Measurements from ENCODE around the gene ESYT1.
"Not testable (repeated sequence)": the region's sequence is repeated elsewhere in the genome, so short reads cannot be mapped to it uniquely, and the experiment has no call there.

The ESYT1 gene

DNA sequence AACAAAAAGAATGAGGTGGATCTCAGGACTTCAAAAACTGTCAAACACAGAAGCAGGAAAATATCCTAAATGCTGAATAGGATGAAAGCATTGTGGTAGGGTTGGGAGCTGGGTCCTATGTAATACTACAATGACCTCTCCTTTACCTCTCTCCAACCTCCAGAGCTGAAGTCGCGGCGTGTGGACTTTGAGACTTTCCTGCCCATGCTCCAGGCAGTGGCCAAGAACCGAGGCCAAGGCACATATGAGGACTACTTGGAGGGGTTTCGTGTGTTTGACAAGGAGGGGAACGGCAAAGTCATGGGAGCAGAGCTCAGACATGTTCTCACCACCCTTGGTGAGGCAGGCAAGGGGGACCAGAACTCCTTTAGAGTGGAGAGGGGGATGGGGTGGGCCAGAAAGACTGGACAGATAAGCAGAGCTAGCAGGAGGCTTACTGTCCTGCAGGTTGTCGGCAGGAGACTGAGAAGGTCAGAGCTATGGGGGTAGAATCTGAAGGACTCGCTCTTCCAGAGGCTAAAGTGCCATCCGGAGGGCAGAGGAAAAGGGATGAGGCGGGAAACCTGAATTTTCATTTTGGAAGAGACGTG lies 27.3 kb downstream of the ESYT1 start:
- no peak for DNase-seq (ENCODE audit: low read depth in 1 of 2, low spot score in 1 of 2)

DNA sequence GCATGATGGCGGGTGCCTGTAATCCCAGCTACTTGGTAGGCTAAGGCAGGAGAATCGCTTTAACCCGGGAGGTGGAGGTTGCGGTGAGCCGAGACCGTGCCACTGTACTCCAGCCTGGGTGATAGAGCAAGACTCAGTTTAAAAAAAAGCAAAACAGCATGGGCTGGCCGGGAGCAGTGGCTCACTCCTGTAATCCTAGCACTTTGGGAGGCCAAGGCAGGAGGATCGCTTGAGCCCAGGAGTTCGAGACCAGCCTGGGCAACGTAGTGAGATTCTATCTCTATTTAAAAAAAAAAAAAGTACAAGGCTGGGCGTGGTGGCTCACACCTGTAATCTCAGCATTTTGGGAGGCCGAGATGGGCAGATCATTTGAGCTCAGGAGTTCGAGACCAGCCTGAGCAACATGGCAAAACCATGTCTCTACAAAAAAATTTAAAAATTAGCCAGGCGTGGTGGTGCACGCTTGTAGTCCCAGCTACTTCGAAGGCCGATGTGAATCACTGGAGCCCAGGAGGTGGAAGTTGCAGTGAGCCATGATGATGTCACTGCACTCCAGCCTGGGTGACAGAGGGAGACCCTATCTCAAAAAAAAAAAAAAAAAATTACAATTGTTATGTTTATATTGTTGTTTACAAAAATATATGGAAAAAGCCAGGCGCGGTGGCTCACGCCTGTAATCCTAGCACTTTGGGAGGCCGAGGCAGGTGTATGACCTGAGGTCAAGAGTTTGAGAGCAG lies 28.6 kb downstream of the ESYT1 start:
- DNase-seq (ENCODE audit: low read depth in 1 of 2, low spot score in 1 of 2) = not testable (repeated sequence)

DNA sequence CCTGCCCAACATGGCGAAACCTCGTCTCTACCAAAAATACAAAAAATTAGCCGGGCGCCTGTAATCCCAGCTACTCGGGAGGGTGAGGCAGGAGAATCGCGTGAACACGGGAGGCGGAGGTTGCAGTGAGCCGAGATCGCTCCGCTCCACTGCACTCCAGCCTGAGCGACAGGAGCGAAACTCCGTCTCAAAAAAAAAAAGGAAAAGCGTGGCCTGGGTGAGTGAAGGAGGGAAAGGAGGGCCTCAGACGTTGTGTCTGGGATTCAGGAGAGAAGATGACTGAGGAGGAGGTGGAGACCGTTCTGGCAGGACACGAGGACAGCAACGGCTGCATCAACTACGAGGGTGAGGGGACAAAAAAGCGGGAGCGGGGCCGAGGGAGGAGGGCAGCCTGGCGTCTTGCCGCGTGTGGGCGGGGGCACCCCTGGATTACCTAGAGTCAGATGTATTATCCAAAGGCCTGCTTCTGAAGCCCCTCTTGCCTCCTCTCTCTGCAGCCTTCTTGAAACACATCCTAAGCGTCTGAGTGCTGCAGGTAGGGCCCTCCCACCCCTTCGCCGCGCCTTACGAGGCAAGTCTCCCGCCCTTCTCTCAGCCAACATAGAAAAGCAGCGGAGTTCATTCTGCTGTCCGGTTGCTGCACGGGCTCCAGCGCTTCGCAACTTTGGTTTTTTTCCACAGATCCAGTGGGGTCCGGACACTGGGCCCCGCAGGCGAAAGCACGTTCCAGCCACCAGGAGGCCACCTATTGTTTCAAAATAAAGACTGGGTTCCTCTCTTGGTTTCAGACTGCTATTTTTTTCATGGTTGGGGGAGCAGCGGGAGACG lies 29.3 kb downstream of the ESYT1 start:
- peak; percentile 23 to 32 for DNase-seq (ENCODE audit: low read depth in 1 of 2, low spot score in 1 of 2)

DNA sequence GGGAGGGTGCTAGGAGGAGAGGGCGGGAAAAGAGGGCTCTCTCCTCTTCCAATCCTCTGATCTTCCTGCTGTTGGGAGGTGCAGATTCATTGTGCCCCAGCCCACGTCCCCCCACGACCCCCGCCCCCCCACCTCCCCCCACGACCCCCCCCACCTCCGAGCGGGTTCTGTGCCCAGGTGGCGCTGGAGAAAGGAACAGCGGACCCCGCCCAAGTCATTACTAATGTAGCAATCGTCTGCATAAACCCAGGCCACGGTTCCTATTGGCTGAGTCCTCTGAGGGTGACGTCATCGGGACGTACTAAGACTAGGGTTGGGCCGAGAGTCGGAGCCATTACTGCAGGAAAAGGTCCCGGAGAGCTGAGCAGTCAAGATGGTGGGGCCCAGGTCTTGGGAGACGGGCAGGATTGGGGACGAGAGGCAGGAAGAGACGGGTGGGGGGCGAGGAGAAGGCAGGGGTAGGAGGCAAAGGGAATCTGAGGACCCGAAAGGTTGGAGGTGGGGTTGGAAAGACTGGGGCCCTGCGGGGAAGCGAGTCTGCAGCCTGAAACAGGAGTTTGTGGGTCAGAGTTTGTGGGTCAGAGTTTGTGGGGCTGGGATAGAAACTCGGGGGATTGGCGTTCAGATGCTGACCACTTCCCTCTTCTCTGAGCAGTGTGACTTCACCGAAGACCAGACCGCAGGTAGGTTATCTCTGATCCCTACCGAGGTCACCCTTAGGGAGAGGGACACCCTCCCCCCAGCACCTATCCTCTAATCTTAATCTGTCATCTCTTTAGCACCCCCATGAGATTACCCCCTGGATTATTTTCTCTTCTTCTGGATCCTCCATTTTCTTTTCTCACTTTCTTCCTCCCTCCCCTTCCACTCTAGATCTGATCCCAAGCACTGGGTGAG lies 30.2 kb downstream of the ESYT1 start, which contains the start of gene MYL6:
TSS of gene MYL6 (plus strand) at position 331 of the 897 bp plus-strand sequence. CDS start at position 374, 43 bp downstream.
- DNase-seq (ENCODE audit: low read depth in 1 of 2, low spot score in 1 of 2) = peak; percentile 68 to 83

DNA sequence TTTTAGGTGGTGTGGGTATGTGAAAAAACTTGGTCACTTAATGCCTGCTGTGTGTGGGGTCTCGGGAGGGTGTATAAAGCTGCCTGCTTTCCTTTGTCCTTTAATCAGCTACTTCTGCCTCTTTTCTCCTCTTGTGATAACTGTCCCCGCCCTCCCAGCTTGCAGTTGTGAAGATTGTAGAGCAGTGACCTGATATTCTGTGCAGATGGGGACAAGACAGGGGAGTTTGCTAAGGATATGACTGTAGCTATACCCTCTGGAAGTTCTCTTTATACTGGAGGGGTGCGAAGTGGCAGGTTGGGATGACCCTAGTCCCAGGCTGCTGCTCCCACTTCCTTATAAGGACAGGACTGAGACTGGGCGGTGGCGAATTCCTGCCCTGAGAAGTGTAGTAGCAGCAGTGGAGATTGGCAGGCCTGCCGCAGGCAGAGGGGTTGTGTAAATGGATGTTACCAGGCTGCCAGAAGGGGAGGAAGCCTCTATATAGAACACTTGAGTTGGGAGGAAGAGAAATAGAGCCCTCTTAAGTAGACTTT lies 30.9 kb downstream of the ESYT1 start:
- DNase-seq (ENCODE audit: low read depth in 1 of 2, low spot score in 1 of 2) = no peak

DNA sequence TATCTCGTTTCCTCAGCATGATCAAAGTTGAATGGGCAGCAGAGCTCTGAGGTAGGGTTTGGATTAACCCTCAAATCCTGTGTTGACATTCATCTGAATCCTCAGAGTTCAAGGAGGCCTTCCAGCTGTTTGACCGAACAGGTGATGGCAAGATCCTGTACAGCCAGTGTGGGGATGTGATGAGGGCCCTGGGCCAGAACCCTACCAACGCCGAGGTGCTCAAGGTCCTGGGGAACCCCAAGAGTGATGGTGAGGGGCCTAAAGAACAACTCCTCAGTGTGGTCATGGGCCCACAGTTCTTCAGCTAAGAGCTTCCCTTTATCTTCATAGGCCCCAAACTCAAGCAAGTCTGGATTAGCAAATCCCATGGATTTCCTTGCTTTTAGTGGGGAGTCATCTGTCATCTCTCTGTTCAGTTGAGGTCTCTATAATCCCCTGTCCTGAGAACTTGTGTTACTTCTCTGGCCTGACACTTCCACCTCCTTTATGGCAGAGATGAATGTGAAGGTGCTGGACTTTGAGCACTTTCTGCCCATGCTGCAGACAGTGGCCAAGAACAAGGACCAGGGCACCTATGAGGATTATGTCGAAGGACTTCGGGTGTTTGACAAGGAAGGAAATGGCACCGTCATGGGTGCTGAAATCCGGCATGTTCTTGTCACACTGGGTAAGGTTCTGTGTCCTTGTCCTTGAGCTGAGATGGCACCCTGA lies 31.6 kb downstream of the ESYT1 start:
- DNase-seq (ENCODE audit: low read depth in 1 of 2, low spot score in 1 of 2) = no peak

DNA sequence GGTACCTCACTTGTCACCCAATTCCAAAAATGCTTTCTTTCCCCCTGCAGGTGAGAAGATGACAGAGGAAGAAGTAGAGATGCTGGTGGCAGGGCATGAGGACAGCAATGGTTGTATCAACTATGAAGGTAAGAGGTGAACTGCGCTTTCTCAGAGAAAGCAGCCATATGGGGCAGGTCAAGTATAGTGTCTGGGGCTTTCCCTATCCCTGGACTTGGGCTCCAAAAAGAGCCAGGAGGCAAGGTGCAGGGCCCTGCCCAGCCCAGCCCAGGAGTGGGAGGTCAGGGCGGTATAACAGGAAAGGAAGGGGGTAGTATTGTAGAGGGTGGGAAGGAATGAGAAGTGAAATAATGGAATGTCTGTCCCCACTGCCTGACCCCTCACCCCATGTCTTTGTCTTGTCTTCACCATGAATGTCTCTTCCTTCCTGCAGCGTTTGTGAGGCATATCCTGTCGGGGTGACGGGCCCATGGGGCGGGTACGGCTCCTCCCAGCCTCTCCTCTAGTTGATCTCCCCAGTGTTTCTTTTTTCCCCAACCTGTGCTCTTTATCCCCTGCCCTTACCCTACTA lies 32.2 kb downstream of the ESYT1 start:
- peak; percentile 23 to 33 for DNase-seq (ENCODE audit: low read depth in 1 of 2, low spot score in 1 of 2)

DNA sequence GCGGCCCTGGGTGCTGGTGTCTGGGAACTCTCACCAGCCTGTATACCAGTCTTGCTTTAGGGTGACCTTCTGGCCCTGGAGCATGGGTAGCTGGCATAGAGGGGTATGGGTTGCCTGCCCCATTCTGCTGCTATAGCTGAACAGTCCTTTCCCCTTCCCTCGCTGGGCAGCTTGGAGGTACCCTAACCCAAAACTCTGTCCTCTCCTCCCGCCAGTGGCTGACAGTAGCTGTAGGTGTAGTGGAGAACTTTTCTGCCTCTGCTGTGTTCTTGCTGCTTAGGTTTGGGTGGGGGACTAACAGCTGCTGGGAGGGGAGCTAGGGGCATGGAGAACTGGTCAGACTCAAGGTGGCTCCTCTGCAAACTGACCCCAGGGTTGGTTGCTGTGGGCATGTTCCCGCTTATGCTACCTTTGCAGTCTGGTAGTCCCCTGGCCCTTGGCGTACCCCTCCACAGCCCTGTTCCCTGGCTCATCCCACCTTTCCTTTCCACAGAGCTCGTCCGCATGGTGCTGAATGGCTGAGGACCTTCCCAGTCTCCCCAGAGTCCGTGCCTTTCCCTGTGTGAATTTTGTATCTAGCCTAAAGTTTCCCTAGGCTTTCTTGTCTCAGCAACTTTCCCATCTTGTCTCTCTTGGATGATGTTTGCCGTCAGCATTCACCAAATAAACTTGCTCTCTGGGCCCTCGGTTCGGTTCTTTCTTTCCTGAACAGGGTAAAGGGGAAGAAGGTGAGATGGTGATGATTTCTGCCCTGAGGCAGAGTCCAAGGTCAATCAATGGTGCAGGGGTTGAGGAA lies 33.0 kb downstream of the ESYT1 start:
- no peak for DNase-seq (ENCODE audit: low read depth in 1 of 2, low spot score in 1 of 2)

DNA sequence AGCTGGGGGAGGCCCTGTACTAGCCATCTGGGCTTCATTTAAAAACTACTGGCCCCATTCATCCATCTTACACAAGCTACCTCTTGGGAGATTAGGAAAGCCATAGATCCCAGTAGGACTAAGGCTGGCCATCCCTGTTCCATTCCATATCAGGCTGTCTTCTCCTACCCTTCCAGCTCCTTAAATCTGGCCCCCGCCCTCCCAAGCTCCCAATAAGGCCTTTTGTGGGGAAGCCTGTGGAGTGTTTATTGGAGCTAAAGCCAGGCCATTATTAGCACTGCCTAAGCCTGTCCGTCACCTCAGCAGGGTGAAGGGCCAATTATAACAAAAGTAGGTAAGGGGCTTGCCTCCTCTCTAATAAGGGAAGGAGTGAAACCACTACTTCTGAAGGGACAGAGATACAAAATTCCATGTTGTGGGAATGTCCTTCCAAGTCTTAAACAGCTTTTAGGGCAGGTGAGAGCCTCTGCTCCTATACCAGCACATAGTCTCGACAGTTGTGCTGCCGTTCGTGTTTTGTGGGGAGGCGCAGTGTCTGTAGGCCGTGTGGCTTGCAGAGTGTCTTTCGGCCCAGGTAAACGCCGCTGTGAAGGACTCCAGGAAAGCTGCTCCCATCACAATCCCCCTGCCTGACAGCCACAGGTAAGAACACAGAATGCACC lies 33.8 kb downstream of the ESYT1 start:
- DNase-seq (ENCODE audit: low read depth in 1 of 2, low spot score in 1 of 2) = no peak

DNA sequence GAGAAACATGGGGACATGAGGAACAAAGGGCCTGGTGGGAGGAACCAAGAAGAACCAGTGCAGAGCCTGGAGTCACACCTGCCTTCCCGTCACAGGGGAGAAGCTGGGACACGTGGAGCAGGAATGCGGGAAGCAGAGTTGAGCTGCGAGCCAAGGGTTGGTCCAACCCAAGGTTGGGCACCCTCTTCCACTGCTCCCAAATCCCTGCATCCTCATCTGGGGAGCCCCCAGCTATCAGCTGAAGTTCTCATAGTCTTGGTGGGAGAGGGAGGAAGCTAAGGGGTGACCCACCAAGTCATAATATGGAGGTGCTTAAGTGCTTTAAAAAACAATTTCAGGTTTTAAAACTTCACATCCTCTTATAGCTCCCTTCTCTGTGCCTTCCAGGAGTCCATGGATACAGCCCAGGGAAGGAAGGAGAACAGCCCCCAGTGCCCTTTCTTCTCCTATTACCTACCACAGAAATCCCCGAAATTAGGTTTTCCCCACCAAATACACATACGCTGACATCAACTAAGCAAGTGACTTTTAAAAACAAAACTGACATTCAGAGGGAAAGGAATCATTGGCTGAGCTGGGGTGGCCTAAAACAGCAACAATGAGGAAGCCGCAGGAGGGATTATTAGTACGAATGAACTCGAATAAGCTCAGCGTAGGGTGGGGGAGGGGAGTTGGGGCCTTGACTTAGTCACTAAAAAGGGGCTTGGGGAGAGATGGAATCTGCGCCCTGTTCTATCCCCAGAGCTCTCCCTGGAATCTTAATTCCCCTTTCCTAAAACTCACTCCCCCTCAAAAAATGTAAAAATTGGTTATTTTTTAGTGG lies 34.6 kb downstream of the ESYT1 start:
- DNase-seq (ENCODE audit: low read depth in 1 of 2, low spot score in 1 of 2) = no peak

DNA sequence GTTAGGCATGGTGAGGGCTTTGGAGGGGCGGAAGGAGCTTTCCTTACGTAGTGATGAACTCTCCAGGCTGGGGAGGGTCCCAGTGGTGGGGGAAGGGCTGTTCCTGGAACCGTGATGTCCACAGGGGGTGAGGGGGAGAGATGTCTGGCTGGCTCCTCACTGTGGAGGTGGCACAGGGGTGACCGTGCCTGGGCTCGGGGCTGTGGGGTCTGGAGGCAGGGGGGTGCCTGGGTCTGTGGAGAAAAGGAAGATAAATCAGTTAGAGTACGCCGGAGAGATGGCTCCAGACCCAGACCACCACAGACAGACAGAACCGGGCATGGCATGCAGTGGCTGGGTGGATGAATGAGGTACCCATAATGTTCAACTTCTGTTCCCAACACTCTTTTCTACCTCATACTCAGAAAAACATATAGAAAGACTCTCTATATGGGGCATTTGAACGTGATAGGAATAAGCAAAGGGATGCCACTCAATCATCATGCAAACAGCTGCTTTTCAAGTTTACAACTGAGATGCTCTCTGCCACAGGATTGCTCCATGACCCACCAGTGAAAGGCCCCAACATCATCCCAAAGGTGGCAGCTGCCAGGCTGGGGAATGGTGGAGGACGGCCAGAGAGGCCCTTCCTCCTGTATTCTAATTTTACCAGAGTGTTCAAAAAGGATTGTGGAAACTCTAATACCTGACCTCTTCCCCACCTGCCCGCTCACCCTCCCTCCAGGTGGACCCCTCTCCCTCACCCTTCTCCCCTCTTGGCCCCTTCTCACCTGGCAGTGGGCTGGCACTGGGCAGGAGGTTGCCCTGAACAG lies 35.7 kb downstream of the ESYT1 start:
- no peak for DNase-seq (ENCODE audit: low read depth in 1 of 2, low spot score in 1 of 2)

DNA sequence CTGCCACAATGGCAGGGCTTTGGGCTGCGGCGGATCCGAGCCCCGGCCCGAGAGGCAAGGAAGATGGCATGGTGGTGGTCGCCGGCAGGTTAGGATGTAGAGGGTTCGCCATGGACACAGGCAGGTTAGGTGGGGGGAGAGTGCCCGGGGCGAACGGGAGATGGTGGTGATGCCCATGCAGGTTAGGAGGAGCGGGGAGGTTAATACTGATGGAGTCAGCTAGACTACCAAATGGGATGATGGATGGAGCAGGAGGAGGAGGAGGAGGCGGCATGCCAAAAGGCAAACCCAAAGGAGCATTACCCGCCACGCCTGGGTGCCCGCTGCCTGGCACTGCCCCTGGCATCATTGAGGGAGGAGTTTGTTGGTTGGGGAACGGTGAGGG lies 36.3 kb downstream of the ESYT1 start:
- no peak for DNase-seq (ENCODE audit: low read depth in 1 of 2, low spot score in 1 of 2)

DNA sequence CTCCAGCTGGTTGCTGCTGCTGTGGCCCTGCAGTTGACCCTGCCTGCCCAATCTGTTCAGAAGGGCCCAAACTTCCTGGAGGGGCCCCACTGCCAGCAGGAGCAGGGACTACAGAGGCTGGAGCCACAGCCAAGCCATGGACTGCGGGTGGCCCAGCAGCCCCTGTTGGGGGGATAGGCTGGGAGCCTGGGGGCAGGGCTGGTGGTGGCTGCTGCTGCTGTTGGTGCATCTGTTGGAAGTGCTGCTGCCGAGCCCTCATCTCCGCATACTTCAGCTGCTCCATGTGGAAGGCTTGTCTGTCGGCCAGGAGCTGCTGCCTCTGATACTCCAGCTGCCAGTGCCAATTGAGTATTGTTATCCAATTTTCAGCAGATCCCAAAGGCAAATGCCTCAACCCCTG lies 37.3 kb downstream of the ESYT1 start:
- no peak for DNase-seq (ENCODE audit: low read depth in 1 of 2, low spot score in 1 of 2)

DNA sequence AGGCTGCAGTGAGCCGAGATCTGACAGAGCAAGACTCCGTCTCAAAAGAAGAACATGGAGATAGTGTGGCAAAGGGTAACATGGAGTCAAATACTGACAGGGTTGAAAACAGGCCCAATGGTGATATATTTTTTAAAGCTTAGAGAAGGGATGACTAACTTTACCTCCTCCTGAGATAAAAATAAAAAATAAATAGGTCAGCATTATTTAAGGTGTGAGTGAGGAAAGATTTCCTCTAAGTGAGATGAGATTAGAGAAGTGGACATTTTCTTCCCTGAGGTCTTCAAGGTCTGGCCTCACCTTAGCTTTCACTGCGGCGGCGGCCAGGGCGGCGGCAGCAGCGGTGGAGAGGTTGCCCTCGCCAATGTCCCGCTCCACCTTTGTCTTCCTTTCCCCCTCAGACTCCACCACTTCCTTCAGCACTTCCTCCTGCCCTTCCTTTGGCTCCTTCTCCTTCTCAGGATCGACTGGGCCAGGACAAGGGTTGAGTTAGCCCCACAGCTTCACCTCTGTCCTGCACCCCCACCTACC lies 41.2 kb downstream of the ESYT1 start:
- no peak for DNase-seq (ENCODE audit: low read depth in 1 of 2, low spot score in 1 of 2)

DNA sequence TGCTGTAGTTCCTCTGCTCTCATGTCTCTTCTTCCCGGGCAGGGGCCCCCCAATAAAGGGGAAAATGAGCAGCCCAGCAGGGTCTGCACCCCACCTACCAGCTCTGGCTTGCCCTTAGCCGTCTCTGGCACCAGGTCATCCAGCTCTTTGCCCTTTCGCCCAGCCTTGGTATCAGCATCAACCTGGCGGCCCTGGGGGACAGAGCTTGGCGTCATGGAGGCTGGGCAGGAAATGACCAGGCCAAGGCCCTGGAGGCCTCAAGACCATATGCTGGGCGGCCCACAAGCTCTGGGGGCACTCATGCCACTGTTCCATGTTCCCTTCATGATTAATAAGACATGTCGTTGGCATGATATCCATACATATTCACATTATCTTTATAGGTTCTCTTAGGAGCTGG lies 44.8 kb downstream of the ESYT1 start:
- DNase-seq (ENCODE audit: low read depth in 1 of 2, low spot score in 1 of 2) = no peak

DNA sequence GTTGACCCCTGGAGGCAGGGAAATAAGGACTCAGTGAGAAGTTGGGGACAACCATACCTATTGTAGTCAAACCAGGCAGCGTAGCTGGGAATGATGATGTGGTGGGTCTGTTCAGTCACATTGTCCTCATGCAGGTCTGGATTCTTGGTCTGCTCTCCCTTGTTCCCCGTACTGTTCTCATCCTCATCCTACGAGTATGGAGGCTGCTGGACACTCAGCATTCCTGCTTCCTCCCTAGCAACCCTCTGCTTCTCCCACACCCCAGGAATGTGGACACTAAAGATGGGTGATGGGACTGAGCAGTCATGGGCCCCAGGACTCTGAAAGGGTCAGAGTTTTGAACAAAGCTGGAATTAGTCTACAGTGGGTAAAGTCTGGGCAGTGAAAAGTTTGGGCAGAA lies 50.3 kb downstream of the ESYT1 start:
- DNase-seq (ENCODE audit: low read depth in 1 of 2, low spot score in 1 of 2) = no peak

DNA sequence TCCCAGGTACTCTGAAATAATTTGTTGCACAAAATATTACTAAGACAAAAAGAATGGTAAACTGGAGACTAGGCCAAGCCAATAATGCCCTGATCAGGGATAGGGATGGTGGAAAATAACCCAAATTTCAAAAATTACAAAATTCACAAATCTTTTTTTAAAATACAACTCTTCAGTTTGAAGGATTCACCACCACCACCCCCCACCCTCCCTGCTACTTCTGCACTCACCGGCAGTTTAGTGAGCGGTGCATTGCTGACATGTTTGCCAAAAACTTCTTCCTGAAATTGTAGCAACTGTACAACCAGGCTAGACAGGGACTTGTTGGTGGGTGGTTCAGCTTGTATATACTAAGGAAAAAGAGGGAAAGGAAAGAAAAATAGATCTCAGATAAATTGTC lies 58.9 kb downstream of the ESYT1 start:
- no peak for DNase-seq (ENCODE audit: low read depth in 1 of 2, low spot score in 1 of 2)
